HG02763 (cell line): ENCODE results near the gene RTEL1.

ENCODE experiments used
- ATAC-seq: cut with Tn5 transposase; IDR thresholded peaks from one replicate; pipeline ENCODE4 v1.9.1; 2021; ENCODE audit warnings: mild to moderate bottlenecking, moderate library complexity; ENCODE audit not compliant: unreplicated experiment

Gene RTEL1

DNA sequence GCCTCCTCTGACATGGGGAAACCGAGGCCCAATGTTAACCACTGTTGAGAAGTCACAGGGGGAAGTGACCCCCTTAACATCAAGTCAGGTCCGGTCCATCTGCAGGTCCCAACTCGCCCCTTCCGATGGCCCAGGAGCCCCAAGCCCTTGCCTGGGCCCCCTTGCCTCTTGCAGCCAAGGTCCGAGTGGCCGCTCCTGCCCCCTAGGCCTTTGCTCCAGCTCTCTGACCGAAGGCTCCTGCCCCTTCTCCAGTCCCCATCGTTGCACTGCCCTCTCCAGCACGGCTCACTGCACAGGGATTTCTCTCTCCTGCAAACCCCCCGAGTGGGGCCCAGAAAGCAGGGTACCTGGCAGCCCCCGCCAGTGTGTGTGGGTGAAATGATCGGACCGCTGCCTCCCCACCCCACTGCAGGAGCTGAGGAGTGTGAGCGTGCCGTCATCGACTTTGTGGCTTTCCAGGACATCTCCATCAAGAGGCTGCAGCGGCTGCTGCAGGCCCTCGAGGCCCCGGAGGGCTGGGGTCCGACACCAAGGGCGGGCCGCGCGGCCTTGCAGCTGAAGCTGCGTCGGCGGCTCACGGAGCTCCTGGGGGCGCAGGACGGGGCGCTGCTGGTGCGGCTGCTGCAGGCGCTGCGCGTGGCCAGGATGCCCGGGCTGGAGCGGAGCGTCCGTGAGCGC is 39.9 kb downstream of the RTEL1 start:
- ATAC-seq: no peak

DNA sequence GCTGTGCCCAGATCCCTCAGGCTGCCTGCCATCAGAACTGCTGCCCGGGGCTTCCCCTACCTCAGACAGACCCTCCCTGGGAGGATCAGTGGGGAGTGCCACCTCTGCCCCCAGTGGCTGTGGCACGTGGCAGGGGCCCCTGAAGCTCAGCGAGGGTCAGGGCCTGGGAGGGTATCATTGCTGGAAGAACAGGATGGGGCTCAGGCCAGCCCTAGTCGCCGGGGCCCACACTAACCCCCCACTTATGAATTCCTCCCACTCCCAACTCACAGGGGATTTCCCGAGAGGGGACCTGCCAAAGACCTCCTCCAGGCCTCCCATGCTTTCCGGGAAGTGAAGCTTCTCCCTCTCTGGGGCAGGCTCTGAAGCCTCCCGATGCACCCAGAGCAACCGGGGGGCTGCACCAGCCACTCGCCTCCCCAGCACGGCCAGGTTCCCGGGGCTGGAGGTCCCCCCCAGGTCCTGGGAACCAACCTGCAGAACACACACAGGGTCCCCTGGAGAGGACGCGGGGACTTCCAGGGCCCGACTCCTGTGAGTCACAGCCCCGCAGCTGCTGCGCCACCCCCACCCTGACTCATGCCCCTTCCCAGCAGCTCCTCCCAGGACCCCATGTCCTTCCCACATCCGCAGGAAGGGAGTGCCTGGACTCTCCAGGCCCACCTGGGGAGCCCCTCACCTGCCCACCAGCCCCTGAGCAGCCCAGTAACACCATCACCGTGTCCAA is 40.8 kb downstream of the RTEL1 start:
- no peak for ATAC-seq

DNA sequence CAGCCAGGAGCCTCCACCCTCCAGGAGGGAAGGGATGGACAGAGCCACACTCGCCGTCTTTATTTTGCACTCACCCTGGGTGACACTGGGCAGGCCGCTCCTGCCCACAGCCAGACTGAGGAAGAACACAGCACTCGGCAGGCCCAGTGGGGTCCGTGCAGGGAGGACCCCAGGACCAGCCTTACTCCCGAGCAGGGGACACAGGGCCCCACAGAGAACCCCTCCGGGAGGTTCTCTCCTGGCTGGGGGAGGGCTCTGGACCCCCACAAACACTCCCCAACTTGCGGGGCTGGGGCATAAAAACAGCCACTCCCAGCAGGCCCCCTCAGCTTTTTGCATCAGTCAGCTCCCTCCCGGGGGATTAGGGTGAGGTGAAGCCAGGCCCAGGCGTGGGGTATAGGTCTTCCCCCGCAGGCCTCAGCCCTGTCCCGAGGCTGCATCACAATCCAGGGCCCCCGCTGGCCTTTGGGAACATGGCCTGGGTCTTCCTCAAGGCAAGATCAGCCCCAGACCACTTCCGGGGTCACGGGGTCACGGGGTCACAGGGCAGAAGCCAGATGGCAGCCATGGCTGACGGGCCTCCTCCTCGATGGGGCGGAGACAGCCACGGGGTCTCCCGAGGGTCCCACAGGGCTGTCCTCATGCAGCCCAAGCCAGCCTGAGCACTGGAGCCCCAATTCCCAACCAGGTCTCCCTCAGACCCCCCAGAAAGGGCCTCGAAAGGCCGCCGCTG is 41.5 kb downstream of the RTEL1 start:
- ATAC-seq: no peak

GRCh38 chr20:63700199-63701050 is 42.3 kb downstream of the RTEL1 start:
- no peak for ATAC-seq

- no peak for ATAC-seq
Observed at GRCh38 chr20:63701051-63701328, 42.9 kb downstream of the RTEL1 start.

DNA sequence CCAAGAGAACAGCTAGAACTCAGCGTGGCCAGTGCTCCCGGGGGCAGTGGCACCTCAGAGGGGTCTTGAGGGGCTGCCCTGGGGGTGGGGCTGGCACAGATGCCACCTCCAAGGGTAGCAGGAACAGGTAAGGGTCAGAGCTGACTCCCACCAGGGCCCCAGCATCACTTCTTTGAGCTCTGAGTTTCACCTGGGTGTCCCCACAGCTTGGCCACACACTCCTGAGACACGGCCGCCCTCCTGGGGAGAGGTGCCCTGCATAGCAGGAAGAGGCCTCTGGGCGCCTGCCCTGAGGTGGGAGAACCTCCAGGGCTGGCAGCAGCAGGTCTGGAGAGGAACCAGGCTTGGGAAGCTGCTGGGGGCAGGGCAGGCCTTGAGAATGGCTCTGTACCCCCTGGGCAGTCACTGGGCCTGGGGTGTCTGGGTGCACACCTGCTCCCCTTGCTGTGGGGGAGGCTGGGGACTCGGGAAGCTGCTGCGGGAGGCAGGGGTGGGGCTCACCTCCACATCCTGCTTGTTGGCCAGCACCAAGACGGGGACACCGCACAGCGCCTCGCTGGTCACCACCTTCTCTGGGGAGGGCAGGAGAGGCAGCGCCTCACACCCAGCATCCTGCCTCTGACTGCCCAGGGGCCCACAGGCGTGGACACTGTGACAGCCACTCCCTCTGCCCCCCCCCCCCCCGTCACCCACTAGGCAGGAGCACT is 43.4 kb downstream of the RTEL1 start:
- no peak for ATAC-seq

GRCh38 chr20:63702036-63702665 is 44.0 kb downstream of the RTEL1 start:
- no peak for ATAC-seq

GRCh38 chr20:63702751-63703470 is 44.8 kb downstream of the RTEL1 start:
- no peak for ATAC-seq

- ATAC-seq: no peak
Observed at GRCh38 chr20:63703471-63703975, 45.4 kb downstream of the RTEL1 start.

DNA sequence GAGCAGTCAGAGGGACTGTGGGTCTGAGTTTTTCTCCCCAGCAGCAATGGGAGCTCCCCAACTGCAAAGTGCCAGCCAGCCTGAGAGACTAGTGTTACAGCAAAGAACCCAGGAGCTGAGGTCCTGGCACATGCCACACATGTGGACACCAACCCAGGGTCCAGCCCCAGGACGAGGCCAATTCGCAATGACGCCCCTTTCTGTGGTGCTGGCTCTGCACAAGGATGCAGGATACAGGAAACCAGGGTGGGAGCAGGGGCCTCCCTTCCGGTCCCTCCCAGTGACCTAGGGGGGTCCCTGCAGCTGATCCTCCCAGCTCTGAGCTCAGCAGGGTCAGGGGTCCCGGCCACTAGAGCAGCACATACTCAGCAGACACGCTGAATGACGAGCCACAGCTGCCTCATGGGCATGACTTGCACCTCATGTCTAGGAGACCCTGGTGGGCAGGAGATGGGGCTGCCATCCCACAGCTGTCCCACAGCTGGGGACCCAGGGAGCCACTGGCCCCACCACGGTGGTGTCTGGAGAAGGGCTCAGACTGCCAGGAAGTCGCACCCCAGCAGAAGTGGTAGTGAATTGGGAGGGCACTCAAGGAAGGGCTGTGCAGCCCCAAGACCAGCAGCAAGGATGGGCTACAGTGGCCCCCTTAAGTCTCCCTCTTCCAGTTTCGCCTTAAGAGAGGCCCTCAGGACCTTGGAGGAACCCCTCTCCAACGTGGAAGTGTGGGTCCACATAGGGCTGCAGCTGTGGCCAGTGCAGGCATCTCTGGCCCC is 46.0 kb downstream of the RTEL1 start:
- ATAC-seq: no peak

DNA sequence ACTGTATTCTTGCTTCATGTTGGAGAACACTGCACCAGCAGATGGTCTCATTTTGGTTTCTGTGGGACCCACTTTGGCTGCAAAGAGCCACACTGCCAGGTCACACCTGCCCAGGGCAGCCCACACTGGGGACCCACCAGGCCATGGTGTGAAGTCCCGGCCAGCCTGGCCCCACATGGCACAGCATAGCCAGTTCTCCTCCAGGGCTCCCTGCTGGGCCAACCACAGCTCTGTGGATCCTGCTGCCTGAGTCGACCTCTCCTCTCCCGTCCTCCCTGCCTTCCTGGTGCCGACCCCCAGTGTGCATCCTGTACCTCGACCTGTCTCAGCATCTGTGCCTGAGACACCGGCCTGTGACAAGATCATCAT is 46.6 kb downstream of the RTEL1 start:
- no peak for ATAC-seq

DNA sequence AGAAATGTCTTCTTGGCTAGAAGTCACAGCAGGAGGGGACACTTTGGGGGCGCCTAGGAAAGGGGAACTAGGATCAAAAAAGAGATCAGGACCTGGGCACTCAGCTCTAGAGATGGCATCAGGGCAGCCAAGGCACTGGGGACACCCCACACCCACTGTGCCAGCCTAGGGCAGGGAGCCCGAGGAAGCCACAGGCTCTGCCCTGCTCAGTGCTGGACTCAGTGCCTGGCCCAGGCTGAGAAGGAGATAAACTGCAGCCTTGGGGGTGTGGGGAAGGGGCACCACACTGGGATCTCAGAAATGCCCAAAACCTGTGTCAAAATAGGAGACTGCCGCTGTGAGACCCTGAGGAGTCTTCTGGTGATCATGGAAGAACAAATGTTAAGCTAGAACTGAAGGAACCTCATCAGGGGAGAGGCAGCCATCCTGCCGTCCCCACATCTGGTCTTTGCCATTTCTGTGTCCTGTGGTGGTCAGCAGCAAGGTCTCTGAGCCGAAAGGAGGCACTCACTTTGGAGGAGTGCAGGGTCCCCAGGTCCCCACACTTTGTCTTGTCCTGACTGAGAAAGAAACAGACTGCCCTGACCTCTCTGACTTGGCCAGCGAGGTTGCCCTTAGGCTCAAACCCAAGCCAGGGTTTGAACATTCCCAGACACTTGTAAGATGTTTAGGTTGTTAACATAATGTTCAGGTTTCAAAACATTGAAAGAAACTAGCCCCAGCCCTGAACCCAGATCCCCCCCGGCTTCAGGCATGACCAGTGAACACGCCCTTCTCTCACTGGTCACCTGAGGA is 47.3 kb downstream of the RTEL1 start:
- no peak for ATAC-seq

DNA sequence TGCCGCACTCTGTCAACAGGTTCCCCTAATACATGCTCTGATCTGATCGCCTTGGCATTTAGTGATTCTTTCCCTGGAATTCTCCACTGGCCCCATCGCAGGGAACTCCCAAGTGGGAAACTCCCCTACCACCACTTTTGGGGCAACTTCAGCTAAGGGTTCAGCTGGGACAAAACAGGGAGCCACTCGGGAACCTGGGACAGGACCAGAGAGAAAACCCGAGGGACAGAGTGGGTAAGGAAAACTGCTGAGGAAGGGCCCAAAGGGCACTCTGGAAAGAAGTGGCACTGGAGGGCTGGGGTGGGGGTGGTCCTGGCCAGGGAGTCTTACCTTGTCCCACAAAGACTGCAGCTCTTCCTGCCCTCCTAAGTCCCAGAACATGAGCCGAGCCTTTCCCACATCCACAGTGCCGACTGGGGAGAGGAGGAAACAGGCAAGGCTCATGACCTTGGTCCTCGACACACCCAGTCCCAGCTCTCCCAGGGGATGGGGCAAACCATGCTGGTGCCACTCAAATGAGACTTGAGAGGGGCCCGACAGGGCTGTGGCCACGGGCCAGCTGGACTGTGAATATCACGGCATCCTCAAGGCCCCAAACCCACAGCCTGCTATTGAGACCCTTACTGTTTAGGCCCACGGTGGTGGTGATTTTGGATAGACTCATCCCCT is 48.0 kb downstream of the RTEL1 start:
- ATAC-seq: no peak

DNA sequence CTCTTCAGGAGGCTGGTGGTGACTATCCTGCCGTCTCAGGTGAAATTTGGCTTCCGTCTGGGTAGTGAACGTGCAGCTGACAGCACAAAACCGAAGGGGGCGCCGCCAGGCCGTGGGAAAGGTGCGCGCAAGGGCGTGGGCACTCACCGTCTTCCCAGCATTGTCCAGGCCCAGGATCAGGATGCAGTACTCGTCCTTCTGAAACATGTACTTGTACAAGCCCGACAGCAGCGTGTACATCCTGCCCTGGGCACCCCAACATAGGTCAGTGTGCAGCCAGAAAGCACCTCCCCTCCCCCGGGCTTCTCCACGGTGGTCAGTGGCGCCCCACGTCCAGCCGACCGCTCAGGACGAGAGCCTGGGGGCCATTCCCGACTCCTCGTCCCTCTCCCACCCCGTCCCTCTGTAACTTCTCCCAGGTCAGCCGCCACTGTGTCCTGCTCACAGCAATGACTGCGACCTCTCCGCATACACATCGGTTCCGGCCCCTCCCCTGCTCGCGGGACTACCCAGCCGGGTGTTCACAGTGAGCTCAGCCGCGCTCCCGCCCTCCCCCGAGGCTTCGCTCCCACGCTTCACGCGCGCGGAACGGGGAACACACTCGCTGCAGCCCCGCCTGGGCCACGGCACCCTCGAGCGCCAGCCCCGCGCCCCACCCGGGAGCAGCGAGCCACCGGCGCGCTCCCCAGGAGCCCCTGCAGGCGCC is 48.9 kb downstream of the RTEL1 start:
- peak; percentile 12 for ATAC-seq

DNA sequence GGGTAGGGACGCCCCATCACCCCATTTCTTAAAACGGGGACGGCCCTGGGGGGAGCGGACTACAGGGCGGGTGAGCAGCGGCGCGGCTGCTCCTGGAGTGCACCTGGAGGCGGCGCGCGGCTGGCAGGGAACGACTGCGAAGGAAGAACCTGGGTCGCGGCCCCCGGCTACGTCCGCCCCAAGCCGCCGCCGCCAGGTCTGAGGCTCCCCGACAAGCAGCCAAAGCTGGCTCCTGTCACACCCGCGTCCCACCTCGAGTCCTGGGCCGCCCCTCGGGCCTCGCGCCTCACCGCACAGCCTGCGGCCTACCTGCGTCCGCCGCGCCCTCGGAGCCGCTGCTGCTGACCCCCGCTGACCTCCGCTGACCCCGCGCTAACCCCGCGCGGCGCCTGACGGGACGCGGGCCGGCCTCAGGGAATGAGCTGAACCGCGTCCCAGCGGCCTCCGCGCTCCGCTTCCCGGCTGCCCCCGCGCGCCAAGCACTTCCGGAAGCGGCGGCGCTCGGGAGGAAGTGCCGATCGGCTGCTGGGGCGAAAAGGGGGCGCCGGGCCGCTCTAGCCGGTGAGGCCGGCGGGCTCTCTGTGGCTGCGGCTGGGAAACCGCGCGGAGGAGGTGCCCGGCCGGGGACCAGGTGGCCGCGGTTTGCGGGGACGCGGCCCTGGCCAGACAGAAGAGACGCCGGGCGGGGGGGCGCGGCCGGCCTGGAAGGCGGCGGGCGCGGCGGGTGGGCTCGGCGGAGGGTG is 49.6 kb downstream of the RTEL1 start, which contains the start of the genes ARFRP1 and ZGPAT:
Gene ARFRP1 (minus strand): TSS at position 419 of the 743 bp plus-strand sequence. CDS start 885 bp downstream, outside the sequence.
Gene ZGPAT (plus strand): TSS at position 482 of the 743 bp plus-strand sequence. CDS start 542 bp downstream, outside the sequence.
- ATAC-seq: peak; percentile 45
